ENCODE measurements around the gene KLHL29.

DNA sequence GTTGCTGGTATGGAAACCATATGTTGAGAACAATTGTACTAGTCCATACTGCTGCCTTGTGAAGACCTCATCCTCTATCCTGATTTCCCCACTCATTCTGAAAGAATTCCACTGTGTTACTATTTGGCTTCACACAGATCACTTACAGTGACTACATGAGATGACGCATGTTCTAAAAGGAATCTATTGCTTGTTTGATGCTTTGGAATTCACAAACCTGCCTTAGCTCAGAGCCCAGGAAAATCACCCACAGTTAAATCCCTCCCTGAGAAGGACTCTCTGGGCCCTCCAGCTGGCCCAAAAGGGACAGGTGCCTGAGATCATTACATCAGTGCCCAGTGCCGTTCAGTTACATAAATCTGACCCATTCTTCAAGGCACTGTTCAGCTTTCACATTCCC, 45.3 kb downstream of the KLHL29 start:
- TF ChIP-seq, protein P1, sequence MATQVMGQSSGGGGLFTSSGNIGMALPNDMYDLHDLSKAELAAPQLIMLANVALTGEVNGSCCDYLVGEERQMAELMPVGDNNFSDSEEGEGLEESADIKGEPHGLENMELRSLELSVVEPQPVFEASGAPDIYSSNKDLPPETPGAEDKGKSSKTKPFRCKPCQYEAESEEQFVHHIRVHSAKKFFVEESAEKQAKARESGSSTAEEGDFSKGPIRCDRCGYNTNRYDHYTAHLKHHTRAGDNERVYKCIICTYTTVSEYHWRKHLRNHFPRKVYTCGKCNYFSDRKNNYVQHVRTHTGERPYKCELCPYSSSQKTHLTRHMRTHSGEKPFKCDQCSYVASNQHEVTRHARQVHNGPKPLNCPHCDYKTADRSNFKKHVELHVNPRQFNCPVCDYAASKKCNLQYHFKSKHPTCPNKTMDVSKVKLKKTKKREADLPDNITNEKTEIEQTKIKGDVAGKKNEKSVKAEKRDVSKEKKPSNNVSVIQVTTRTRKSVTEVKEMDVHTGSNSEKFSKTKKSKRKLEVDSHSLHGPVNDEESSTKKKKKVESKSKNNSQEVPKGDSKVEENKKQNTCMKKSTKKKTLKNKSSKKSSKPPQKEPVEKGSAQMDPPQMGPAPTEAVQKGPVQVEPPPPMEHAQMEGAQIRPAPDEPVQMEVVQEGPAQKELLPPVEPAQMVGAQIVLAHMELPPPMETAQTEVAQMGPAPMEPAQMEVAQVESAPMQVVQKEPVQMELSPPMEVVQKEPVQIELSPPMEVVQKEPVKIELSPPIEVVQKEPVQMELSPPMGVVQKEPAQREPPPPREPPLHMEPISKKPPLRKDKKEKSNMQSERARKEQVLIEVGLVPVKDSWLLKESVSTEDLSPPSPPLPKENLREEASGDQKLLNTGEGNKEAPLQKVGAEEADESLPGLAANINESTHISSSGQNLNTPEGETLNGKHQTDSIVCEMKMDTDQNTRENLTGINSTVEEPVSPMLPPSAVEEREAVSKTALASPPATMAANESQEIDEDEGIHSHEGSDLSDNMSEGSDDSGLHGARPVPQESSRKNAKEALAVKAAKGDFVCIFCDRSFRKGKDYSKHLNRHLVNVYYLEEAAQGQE (IDR thresholded peaks at IDR 0.05; ENCODE audit: low read depth) = no peak
- TF ChIP-seq, protein P2, sequence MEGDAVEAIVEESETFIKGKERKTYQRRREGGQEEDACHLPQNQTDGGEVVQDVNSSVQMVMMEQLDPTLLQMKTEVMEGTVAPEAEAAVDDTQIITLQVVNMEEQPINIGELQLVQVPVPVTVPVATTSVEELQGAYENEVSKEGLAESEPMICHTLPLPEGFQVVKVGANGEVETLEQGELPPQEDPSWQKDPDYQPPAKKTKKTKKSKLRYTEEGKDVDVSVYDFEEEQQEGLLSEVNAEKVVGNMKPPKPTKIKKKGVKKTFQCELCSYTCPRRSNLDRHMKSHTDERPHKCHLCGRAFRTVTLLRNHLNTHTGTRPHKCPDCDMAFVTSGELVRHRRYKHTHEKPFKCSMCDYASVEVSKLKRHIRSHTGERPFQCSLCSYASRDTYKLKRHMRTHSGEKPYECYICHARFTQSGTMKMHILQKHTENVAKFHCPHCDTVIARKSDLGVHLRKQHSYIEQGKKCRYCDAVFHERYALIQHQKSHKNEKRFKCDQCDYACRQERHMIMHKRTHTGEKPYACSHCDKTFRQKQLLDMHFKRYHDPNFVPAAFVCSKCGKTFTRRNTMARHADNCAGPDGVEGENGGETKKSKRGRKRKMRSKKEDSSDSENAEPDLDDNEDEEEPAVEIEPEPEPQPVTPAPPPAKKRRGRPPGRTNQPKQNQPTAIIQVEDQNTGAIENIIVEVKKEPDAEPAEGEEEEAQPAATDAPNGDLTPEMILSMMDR (IDR thresholded peaks at IDR 0.05 in 2 of 3, conservative IDR thresholded peaks at IDR 0.05 in 1 of 3; ENCODE audit: borderline replicate concordance in 1 of 3, insufficient read depth in 1 of 3, low read depth in 2 of 3, low read length in 2 of 3) = no peak
- TF ChIP-seq SP1 (IDR thresholded peaks at IDR 0.05; ENCODE audit: low read depth) (no peak), RAD21 (IDR thresholded peaks at IDR 0.05; ENCODE audit: low read depth) (no peak), POLR2A (IDR thresholded peaks at IDR 0.05; ENCODE audit: borderline replicate concordance, extremely low read depth, insufficient read depth, insufficient read length) (no peak)
